SKM-1 treated with dmso at 0.1 percent for 144 hours (cell line): ENCODE measurements around the gene SETSIP.
A peak's percentile ranks its signal among the peaks of the same experiment; 100 is the strongest.
"Not testable (repeated sequence)": the region's sequence is repeated elsewhere in the genome, so short reads cannot be mapped to it uniquely, and the experiment has no call there.

Source experiments
- DNase-seq: peaks from one replicate; lab custom pipeline; 2025; ENCODE audit not compliant: unreplicated experiment; lab: John Stamatoyannopoulos, UW

SETSIP gene, protein sequence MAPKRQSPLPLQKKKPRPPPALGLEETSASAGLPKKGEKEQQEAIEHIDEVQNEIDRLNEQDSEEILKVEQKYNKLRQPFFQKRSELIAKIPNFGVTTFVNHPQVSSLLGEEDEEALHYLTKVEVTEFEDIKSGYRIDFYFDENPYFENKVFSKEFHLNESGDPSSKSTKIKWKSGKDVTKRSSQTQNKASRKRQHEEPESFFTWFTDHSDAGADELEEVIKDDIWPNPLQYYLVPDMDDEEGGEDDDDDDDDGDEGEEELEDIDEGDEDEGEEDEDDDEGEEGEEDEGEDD

GRCh38 chr1:92075311-92075710 is at the start of gene SETSIP:
Gene SETSIP (minus strand): TSS chr1:92075411. CDS start chr1:92075411, 0 bp downstream.
- DNase-seq, result no peak

DNA sequence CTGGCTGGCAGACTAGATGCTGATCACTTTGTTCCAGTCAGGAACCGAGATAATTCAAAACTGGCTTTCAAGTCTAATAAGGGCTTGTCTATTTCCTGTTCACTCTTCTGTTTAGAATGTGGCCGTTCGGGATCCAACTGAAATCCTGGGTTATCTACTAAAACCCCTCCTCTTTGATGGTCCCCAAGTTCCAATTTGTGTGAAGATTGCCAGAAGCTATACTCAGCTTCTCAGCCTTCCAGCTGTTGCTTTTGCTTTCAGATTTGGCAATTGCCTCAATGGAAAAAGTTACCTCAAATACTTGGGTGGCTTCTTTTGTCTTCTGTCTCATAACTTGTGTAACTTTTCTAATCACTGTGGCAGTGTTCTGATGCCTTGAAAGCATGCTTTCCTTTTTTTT is 48.7 kb upstream of the SETSIP start:
- no peak for DNase-seq

- no peak for DNase-seq
Observed at GRCh38 chr1:92118826-92119225, 43.6 kb upstream of the SETSIP start.

GRCh38 chr1:92117526-92117925 is 42.3 kb upstream of the SETSIP start:
- DNase-seq, result no peak

DNA sequence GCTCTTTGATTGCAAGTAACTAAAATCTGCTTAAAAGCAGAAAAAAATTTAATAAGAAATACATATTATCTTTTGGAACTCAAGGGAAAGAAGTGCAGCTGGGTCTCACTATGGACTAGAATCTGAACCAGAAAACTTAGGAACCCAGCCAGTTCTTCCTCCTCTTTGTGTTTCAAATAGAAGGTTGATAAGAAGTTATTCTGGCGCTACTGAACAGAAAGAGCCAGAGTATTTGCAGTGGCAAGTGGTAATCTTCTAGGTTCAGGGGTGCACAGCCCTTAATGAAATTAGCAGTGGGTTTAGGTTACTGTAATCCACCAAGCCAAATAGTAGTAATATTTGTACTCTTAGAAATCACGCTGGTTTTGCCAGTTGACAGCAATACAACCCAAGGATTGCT is 33.4 kb upstream of the SETSIP start:
- no peak for DNase-seq

DNA sequence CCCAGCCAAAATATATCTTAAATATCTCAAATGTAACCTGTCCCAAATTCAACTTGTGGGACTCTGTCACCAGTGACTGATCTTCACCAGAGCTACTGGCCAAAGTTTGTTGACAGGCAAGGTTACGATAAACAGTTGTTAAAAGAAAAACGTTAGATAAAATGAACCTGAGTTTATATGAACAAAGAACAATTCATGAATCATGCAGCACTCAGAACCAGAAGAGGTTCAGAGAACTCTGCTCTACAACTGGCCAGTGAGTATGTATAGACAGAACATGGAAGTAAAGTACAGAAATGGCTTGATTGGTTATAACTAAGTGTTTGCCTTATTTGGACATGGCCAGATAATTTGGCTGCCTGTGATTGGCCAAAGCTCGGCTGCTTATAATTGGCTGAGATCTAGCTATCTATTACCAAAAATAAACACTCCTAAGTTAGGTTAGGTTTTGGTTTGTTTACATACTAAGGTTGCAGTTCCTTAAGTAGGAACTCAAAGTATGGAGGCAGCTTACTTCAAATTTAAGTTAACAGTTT is 30.4 kb upstream of the SETSIP start:
- DNase-seq, result no peak

DNA sequence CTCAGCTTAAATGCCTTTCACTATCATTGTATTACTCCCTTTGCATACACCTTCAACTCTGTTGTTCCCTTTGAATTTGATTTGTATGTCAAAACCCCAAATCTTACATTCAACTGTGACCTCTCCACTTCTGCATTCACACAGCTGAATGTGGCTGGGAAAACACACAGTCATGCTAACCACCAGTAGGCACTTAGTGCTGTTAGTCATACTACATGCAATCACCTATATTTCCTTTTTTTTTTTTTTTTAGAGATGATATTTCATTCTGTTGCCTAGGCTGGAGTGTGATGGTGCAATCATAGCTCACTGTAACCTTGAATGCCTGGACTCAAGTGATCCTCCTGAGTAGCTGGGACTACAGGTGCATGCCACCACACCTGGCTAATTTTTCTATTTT is 21.1 kb upstream of the SETSIP start:
- peak; percentile 86 for DNase-seq

DNA sequence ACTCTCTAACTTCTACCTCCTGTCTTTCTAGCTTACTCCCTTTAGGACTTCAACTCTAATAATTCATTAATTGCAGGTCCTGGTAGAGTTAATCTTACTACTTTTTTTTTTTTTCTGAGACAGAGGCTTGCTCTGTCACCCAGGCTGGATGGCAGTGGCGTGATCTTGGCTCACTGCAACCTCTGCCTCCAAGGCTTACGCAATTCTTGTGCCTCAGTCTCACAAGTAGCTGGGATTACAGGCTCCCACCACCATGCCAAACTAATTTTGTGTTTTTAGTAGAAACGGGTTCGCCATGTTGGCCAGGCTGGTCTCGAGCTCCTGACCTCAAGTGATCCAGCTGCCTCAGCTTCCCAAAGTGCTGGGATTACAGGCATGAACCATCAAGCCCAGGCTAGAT is 20.7 kb upstream of the SETSIP start:
- no peak for DNase-seq

DNA sequence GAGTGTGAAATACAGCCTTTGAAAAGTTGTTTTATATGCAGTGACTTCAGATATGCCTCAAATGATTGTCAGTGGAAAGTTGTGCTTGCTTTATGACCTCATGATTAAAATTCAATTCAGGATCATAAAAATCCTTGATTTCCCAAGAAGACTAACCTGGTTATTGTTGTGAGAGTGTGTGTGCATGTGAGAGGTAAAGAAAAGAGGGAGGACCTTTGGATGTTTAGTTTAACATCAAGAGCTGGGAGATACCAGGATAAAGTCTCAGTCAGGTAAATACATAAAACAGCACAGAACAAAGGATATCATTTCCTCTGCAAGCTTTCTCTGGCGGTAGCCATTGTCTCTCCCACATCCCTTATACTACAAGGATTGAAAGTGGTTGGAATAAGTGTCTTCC is 19.4 kb upstream of the SETSIP start:
- DNase-seq, result no peak

DNA sequence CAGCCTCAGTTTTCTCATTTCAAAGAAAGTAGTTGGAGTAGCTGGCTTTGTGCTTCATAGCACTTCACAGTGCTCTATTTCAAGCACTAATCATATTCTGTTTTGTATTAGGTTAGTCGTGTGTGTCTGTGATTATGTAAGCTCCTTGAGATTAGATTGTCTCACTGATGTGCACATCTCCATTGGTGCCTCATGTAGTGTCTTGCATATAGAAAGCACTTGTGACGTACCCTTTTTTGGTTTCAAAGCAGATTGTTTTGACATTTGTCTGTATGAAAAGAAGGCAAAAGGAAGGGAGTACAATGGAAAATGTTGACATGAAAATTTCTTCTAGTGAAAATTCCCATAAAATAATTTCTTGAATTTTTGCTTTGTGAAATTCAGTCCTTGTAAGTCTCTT is 18.9 kb upstream of the SETSIP start:
- DNase-seq, result no peak

GRCh38 chr1:92091625-92092024 is 16.4 kb upstream of the SETSIP start:
- DNase-seq, result no peak

- no peak for DNase-seq
Observed at GRCh38 chr1:92087542-92087941, 12.3 kb upstream of the SETSIP start.

DNA sequence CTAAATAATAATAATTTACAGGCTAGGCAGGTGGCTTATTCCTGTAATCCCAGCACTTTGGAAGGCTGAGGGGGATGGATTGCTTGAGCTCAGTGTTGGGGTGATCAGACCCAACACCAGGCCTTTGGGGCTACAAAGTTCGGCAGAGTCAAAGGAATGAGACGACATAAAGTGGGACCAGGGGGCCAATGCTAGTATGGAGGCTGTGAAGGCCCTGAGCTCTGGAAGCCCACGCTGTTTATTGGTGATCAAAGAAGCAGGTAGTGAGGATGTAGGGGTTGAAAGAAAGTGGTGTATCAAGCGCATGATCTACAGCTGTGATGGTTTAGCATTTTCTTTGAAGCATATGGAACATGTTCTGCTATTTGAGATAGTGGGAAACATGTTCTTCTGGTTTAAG is 10.5 kb upstream of the SETSIP start:
- DNase-seq, result no peak

- DNase-seq, result no peak
Observed at GRCh38 chr1:92084651-92085050, 9.4 kb upstream of the SETSIP start.

DNA sequence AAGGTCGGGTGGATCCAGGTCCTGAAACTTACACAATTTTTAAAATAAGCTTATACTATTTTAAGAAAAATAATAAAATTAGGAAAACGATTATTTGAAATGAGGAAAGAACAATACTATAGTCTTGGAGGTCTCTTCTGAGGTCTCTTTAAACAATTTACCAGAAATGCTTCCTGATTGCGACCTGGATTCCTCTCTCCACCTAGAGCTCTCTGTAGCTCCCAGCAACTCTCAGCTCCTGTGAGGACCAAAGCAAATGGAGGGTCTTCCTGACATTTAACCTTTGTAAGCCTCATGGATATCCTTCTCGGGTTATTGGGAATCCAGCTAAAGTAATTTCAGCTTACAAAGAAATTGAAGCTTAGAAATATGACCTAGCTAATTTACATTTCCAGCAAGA is 5.8 kb upstream of the SETSIP start:
- DNase-seq, result no peak

DNA sequence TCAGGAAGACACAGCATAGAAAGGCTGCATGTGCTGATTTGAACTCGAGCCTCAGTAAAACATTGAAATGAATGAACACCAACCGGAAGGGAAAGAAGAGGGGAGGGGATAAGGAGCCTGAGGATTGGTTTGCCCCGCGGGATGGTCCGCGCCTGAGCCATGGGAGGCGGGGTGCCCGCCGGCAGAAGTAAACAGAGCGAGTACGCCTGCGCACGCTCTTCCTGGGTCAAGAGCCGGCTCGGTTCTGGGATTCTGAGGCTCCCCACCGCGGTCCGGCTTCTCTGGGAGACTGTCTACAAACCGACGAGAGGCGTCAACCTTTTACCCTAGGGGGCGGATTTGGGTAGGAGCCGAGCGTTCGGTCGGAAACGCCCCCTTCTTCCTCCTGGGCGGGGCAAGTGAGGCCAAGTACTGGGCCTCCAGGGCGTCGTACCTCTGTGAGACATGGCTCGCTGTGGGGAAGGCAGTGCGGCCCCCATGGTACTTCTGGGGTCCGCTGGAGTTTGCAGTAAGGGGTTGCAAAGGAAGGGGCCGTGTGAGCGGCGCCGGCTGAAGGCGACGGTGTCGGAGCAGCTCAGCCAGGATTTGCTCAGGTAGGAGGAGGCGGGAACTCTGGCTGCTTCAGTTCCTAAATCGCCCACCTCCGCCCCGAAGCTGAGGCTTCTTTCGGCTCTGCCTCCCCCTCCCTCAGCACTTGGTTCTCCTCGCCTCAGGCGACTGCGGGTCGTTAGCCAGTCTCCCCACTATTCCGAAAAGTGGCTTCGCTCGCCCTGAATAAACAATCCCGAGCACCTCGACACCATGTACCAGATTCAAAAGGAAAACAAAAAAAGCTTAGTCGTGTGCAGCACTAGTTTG is 5.1 kb upstream of the SETSIP start, which contains the start of gene BTBD8:
Gene BTBD8 (plus strand): TSS at position 218 of the 858 bp plus-strand sequence. CDS start 227 bp downstream, at position 445.
- peak; percentile 44 for DNase-seq

DNA sequence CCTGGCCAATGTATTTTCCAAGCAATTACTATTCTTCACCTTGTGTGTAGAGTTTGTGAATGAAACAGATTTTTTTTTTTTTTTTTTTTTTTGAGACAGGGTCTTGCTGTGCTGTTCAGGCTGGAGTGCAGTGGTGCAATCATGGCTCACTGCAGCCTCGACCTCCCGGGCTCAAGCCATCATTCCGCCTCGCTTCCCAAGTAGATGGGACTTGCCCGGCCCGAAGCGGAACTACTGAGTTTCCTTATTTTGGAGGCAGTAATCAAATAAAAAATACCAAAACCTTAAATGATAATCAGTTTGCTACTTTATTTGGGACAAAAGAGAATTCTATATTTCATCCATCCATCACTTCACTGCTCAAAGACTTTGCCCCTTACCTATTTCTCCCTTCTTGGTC is 4.2 kb upstream of the SETSIP start:
- no peak for DNase-seq

- not testable (repeated sequence) for DNase-seq
Observed at GRCh38 chr1:92078077-92078476, 2.9 kb upstream of the SETSIP start.

GRCh38 chr1:92076363-92076762 is 1.2 kb upstream of the SETSIP start:
- DNase-seq, result no peak

DNA sequence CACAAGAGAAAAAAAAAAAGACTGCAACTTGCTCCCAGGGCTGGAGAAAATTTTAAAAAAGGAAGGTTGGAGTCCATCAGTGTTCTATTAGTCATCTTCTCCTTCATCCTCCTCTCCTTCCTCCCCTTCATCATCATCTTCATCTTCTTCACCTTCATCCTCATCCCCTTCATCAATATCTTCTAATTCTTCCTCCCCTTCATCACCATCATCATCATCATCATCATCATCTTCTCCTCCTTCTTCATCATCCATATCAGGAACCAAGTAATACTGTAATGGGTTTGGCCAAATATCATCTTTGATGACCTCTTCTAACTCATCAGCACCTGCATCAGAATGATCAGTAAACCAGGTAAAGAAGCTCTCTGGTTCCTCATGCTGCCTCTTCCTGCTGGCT is 765 bp downstream of the SETSIP start:
- DNase-seq, result not testable (repeated sequence)

DNA sequence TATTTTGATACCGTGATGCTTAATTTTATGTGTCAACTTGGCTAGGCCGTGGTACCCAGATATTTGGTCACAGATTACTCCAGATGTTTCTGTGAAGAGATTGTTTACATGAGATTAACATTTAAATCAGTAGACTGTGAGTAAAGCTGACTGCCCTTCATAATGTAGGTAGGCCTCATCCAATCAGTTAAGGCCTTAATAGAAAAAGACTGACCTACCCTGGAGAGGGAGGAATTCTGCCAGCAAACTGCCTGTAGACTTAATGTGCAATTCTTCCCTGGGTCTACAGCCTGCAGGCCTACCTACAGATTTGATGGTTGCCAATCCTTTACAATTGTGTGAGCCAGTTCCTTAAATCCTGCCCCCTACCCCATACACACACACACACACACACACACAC is 4.3 kb downstream of the SETSIP start:
- DNase-seq, result no peak

DNA sequence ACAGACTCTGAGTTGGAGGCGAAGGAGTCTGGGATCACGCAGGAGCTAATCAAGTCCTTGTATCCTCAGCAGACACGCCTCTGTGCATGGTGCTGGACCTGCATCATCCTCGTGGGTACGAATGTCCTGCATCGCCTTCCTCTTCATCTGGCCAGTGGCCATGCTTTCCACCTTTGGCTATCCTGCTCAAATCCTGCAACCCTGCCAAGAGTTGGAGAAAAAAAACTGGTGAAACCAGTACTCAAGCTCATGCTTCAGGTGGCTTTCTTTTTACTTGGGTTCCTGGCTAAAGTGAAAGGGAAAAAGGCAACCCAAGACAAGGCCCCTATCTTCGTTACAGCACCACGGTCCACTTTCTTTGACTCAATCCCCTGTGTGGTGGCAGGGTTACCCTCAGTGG is 8.9 kb downstream of the SETSIP start:
- no peak for DNase-seq
